ENCODE results near the gene SIRT4.
A peak's percentile ranks its signal among the peaks of the same experiment; 100 is the strongest.
"Not testable (repeated sequence)": the region's sequence is repeated elsewhere in the genome, so short reads cannot be mapped to it uniquely, and the experiment has no call there.

SIRT4 gene

GRCh38 chr12:120336392-120336791 lies 34.3 kb downstream of the SIRT4 start:
- not testable (repeated sequence) for DNase-seq

DNA sequence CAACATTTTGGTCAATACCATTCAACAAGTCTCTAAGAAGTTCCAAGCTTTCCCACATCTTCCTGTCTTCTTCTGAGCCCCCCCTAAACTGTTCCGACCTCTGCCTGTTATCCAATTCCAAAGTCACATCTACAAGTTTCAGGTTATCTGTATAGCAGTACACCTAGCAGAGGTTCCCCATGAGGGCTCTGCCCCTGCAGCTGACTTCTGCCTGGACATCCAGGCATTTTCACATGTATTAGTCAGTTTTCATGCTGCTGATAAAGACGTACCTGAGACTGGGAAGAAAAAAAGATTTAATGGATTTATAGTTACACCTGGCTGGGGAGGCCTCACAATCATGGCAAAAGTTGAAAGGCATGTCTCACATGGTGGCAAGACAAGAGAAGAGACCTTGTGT lies 35.6 kb downstream of the SIRT4 start:
- no peak for DNase-seq

- no peak for DNase-seq
These were observed 37.1 kb downstream of the SIRT4 start for GRCh38 chr12:120339256-120339655.

- DNase-seq = no peak
These were observed 40.3 kb downstream of the SIRT4 start for GRCh38 chr12:120342175-120343038.

- DNase-seq = no peak
These were observed 41.0 kb downstream of the SIRT4 start for GRCh38 chr12:120343039-120343537.

DNA sequence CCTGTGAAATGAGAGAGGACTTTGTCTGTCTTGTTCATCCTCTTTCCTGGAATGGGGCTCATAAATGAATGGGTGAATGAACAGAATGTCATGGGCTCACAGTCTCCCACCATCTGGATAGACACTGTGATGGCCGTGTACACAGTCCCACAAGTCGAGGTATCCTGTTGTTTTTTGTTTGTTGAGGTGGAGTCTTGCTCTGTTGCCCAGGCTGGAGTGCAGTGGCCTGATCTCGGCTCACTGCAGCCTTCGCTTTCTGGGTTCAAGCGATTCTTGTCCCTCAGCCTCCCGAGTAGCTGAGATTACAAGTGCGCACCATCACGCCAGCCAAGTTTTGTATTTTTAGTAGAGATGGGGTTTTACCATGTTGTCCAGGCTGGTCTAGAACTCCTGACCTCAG lies 41.6 kb downstream of the SIRT4 start:
- no peak for DNase-seq

DNA sequence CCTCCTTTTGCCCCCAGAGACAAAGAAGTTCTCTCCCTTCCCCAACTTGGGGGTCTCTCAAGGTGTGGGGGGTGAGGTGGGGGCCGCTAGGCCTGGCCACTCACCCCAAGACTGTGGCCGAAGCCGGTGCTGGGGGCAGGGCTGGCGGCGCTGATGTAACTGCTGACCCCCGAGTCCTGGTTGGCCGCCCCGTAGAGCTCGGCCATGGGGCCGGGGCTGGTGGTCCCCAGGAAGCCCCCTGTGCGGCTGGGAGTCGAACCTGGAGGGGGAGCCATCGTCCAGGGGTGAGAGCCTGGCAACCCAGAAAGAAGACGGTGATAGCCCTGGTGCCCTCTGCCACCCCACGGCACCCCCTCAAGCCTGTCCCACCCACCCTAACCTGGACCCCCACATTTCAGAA lies 43.9 kb downstream of the SIRT4 start:
- DNase-seq = no peak

DNA sequence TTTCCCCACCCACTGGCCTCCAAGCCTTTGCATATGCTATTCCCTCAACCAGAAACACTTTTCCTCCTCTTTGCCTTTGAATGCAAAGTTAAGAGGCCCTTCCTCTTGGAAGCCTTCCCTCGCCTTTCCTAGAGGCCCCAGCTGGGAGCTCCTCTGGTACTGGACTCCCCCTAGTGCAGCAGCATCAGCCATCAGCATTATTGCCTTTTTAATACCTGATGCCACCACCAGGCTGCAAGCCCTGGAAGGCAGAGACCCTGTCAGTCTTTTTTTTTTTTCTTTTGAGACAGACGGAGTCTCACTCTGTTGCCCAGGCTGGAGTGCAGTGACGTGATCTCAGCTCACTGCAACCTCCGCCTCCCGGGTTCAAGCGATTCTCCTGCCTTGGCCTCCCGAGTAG lies 44.6 kb downstream of the SIRT4 start:
- DNase-seq = no peak

GRCh38 chr12:120347766-120348165 lies 45.6 kb downstream of the SIRT4 start:
- DNase-seq = no peak

GRCh38 chr12:120350576-120351350 lies 48.6 kb downstream of the SIRT4 start:
- DNase-seq = no peak

DNA sequence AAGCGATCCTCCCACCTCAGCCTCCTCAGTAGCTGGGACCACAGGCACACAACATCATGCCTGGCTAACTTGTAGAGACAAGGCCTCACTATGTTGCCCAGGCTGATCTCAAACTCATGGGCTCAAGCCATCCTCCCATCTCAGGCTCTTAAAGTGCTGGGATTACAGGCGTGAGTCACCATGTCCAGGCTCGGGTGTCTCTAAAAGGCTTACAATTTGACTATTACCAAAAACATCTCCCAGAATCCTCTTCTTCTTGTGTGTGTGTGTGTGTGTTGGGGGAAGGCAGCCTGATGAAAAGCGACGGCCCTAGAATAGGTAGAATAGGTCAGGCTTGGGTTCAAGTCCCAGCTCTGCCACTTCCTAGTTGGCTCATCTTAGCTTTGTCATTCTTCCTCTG lies 50.0 kb downstream of the SIRT4 start:
- no peak for DNase-seq

DNA sequence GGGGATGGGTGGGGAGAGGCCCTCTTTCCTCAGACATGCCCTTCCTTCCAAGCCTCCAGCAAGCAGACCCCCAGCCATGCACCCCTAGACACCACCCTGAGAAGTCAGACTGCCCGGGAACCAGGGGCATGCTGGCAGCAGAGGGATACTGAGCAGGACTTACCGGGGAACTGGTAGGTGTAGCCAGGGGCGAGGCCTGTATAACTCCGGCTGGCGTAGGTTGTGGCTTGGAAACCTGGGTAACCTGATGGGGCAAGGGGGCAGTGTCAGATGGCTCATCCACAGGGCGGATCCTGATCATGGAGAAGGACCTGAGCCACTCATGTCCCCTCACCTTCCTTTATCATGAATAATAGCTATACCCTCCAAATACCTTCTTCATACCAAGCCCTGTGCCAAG lies 51.0 kb downstream of the SIRT4 start:
- no peak for DNase-seq

DNA sequence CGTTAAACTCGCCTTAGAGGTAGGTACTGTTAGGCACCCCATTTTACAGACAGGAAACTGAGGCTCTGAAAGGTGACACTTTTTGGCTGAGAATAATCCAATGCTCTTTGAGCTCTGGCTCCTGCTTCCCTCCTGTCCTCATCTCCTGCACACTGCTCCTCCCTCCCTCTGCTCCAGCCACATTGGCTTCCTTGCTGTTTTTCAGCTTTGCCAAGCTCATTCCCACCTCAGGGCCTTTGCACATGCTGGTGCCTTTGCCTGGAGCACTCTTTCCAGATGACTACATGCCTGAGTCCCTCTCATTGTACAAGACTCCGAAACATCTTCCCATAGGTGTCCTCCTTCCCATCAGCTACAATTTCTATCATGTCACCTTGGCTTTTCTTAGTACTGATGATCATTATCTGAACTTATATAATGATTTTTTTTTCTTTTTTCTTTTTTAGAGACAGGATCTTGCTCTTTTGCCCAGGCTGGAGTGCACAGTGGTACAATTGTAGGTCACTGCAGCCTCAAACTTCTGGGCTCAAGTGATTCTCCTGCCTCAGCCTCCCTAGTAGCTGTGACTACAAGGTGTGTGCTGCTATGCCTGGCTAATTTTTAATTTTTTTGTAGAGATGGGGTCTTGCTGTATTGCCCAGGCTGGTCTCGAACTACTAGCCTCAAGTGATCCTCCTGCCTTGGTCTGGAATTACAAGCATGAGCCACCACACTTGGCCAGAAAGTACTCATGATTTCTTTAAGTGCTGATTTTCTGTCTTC lies 51.6 kb downstream of the SIRT4 start:
- no peak for DNase-seq

- DNase-seq = peak; percentile 86
These were observed 54.5 kb downstream of the SIRT4 start for GRCh38 chr12:120356567-120357030.

DNA sequence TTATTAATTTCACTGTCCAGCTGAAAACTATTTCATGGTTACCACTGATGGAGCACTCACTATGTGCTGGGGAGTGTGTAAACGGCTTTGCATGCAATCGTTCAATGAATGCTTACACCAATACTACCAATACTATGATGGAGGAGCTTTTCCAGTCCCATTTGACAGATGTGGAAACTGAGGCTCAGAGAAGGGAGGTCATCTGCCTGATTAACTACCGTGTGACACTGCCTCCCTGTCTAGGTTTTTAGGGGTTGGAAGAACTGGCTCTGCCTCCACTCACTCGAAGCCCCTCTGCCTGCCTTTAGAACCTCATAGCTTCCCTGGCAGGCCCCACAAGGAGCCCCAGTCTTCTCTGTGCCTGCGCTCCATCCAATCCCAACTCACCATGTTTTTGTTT lies 55.0 kb downstream of the SIRT4 start:
- no peak for DNase-seq

GRCh38 chr12:120358412-120359100 lies 56.4 kb downstream of the SIRT4 start:
- no peak for DNase-seq

GRCh38 chr12:120359128-120359527 lies 57.0 kb downstream of the SIRT4 start:
- DNase-seq = no peak

DNA sequence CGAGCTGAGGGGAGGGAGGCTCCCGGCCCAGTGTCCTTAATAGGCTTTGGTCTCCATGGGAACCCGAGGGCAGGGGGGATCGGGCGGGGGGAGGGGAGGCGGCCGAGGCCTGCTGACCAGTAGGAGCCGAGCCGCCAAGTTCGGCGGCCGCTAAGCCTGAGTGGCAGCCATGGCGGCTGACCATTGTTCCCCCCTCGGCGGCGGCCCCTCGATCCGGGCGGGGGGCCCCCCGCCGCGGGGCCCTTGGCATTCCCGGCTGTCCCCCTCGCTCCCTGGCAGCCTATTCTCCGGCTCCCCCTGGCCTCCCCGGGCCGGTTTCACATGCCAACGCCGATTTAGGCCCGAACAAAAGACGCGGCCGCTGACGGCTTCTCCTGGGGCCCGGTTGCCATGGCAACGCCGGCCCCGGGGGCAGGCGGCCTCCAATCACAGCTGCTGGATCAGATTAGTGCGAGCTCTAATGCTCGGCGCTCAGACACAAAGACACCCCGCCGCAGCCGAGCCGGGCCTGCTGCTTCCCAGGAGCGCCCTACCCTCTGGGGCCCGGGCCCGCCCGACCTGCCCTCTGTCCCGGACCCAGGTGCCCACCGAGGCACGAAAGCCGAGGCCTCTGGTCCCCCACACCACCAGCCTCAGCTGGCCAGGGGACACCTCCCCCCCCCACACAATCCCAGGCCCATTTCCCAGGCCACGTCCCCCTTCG lies 59.5 kb downstream of the SIRT4 start:
- peak; percentile 32 for DNase-seq
